Measurements from ENCODE around the gene GFY.

GFY gene

GRCh38 chr19:49398931-49399330 lies 26.3 kb upstream of the GFY start:
- Mint-ChIP-seq H3K27me3 (no peaks in the 10 kb centered on the region), H3K4me1 (peaks cover 22% of the 10 kb centered on the region), H3K4me3 (no peak overlapping the region), H3K9me3 (no peaks in the 10 kb centered on the region), H3K27ac (peak overlapping the region; percentile 36), H3K36me3 (no peaks in the 10 kb centered on the region)

GRCh38 chr19:49400029-49400428 lies 25.2 kb upstream of the GFY start:
- H3K4me1 Mint-ChIP-seq = peaks cover 22% of the 10 kb centered on the region
- H3K9me3 Mint-ChIP-seq = no peaks in the 10 kb centered on the region
- no peak overlapping the region for H3K4me3 Mint-ChIP-seq
- no peaks in the 10 kb centered on the region for H3K36me3 Mint-ChIP-seq
- no peaks in the 10 kb centered on the region for H3K27me3 Mint-ChIP-seq
- no peak overlapping the region for H3K27ac Mint-ChIP-seq

GRCh38 chr19:49403404-49404187 lies 21.6 kb upstream of the GFY start:
- no peaks in the 10 kb centered on the region for H3K36me3 Mint-ChIP-seq
- no peak overlapping the region for H3K4me3 Mint-ChIP-seq
- peak overlapping the region; percentile 30 for H3K27ac Mint-ChIP-seq
- no peaks in the 10 kb centered on the region for H3K9me3 Mint-ChIP-seq
- H3K4me1 Mint-ChIP-seq = peaks cover 19% of the 10 kb centered on the region
- H3K27me3 Mint-ChIP-seq = no peaks in the 10 kb centered on the region

- Mint-ChIP-seq H3K27ac (no peak overlapping the region), H3K27me3 (no peaks in the 10 kb centered on the region), H3K9me3 (no peaks in the 10 kb centered on the region), H3K36me3 (no peaks in the 10 kb centered on the region), H3K4me3 (no peak overlapping the region), H3K4me1 (peaks cover 43% of the 10 kb centered on the region)
Measured at GRCh38 chr19:49407079-49407478, 18.1 kb upstream of the GFY start.

- H3K4me1 Mint-ChIP-seq = peaks cover 48% of the 10 kb centered on the region
- H3K36me3 Mint-ChIP-seq = no peaks in the 10 kb centered on the region
- H3K9me3 Mint-ChIP-seq = no peaks in the 10 kb centered on the region
- no peak overlapping the region for H3K4me3 Mint-ChIP-seq
- peak overlapping the region; percentile 26 for H3K27ac Mint-ChIP-seq
- H3K27me3 Mint-ChIP-seq = no peaks in the 10 kb centered on the region
Measured at GRCh38 chr19:49407482-49408015, 17.6 kb upstream of the GFY start.

- Mint-ChIP-seq H3K4me1 (peaks cover 49% of the 10 kb centered on the region), H3K4me3 (peak overlapping the region; percentile 47)
Measured at GRCh38 chr19:49408816-49409440, 16.3 kb upstream of the GFY start.

GRCh38 chr19:49409441-49410029 lies 15.7 kb upstream of the GFY start:
- H3K27me3 Mint-ChIP-seq = no peaks in the 10 kb centered on the region
- H3K4me1 Mint-ChIP-seq = peaks cover 49% of the 10 kb centered on the region
- peak overlapping the region; percentile 52 for H3K27ac Mint-ChIP-seq
- no peaks in the 10 kb centered on the region for H3K36me3 Mint-ChIP-seq
- peak overlapping the region; percentile 47 for H3K4me3 Mint-ChIP-seq
- no peaks in the 10 kb centered on the region for H3K9me3 Mint-ChIP-seq

More at GRCh38 chr19:49408816-49409440, 16.3 kb upstream of the GFY start:
- Mint-ChIP-seq H3K9me3 (no peaks in the 10 kb centered on the region), H3K27me3 (no peaks in the 10 kb centered on the region), H3K27ac (peak overlapping the region; percentile 52), H3K36me3 (no peaks in the 10 kb centered on the region)

- H3K27ac Mint-ChIP-seq = no peak overlapping the region
- no peaks in the 10 kb centered on the region for H3K9me3 Mint-ChIP-seq
- peaks cover 49% of the 10 kb centered on the region for H3K4me1 Mint-ChIP-seq
- peak overlapping the region; percentile 4 for H3K4me3 Mint-ChIP-seq
- H3K27me3 Mint-ChIP-seq = no peaks in the 10 kb centered on the region
- no peaks in the 10 kb centered on the region for H3K36me3 Mint-ChIP-seq
Measured at GRCh38 chr19:49411681-49412326, 13.4 kb upstream of the GFY start.

GRCh38 chr19:49413348-49413747 lies 11.8 kb upstream of the GFY start:
- Mint-ChIP-seq H3K9me3 (no peaks in the 10 kb centered on the region), H3K4me3 (no peak overlapping the region), H3K36me3 (no peaks in the 10 kb centered on the region), H3K4me1 (peaks cover 39% of the 10 kb centered on the region), H3K27me3 (peaks cover 4% of the 10 kb centered on the region), H3K27ac (no peak overlapping the region)

- Mint-ChIP-seq H3K27me3 (peaks cover 8% of the 10 kb centered on the region), H3K4me3 (no peak overlapping the region), H3K27ac (no peak overlapping the region), H3K36me3 (no peaks in the 10 kb centered on the region), H3K9me3 (no peaks in the 10 kb centered on the region), H3K4me1 (peaks cover 30% of the 10 kb centered on the region)
Measured at GRCh38 chr19:49414256-49414655, 10.9 kb upstream of the GFY start.

- Mint-ChIP-seq H3K4me1 (peaks cover 20% of the 10 kb centered on the region), H3K36me3 (no peaks in the 10 kb centered on the region), H3K9me3 (no peaks in the 10 kb centered on the region), H3K27ac (peak overlapping the region; percentile 52), H3K4me3 (no peak overlapping the region), H3K27me3 (peaks cover 17% of the 10 kb centered on the region)
Measured at GRCh38 chr19:49415102-49415809, 9.9 kb upstream of the GFY start.

- no peak overlapping the region for H3K4me3 Mint-ChIP-seq
- peaks cover 20% of the 10 kb centered on the region for H3K27me3 Mint-ChIP-seq
- H3K4me1 Mint-ChIP-seq = peaks cover 19% of the 10 kb centered on the region
- H3K36me3 Mint-ChIP-seq = no peaks in the 10 kb centered on the region
- H3K27ac Mint-ChIP-seq = peak overlapping the region; percentile 52
- no peaks in the 10 kb centered on the region for H3K9me3 Mint-ChIP-seq
Measured at GRCh38 chr19:49415810-49416200, 9.4 kb upstream of the GFY start.

- peaks cover 18% of the 10 kb centered on the region for H3K4me1 Mint-ChIP-seq
- H3K9me3 Mint-ChIP-seq = no peaks in the 10 kb centered on the region
- H3K4me3 Mint-ChIP-seq = no peak overlapping the region
- peaks cover 30% of the 10 kb centered on the region for H3K27me3 Mint-ChIP-seq
- no peaks in the 10 kb centered on the region for H3K36me3 Mint-ChIP-seq
- H3K27ac Mint-ChIP-seq = no peak overlapping the region
Measured at GRCh38 chr19:49417088-49417487, 8.1 kb upstream of the GFY start.

- Mint-ChIP-seq H3K27ac (no peak overlapping the region), H3K27me3 (peaks cover 36% of the 10 kb centered on the region), H3K36me3 (no peaks in the 10 kb centered on the region), H3K4me1 (peaks cover 22% of the 10 kb centered on the region), H3K9me3 (no peaks in the 10 kb centered on the region), H3K4me3 (no peak overlapping the region)
Measured at GRCh38 chr19:49418511-49418910, 6.7 kb upstream of the GFY start.

- Mint-ChIP-seq H3K4me3 (no peak overlapping the region), H3K9me3 (no peaks in the 10 kb centered on the region), H3K36me3 (no peaks in the 10 kb centered on the region), H3K27ac (no peak overlapping the region), H3K4me1 (peaks cover 28% of the 10 kb centered on the region), H3K27me3 (peaks cover 41% of the 10 kb centered on the region)
Measured at GRCh38 chr19:49419173-49419572, 6.0 kb upstream of the GFY start.
